ENCODE data around the gene C7orf33.
A peak's percentile ranks its signal among the peaks of the same experiment; 100 is the strongest.
"Not testable (repeated sequence)": the region's sequence is repeated elsewhere in the genome, so short reads cannot be mapped to it uniquely, and the experiment has no call there.

C7orf33 gene

GRCh38 chr7:148563583-148564274 is 26.8 kb upstream of the C7orf33 start:
- Histone ChIP-seq H3K36me3 (ENCODE audit: control insufficient read depth, insufficient read depth, low read length) (no peaks in the 10 kb centered on the region), H3K27me3 (replicated peaks; ENCODE audit: control insufficient read depth, insufficient read depth, low read length) (no peaks in the 10 kb centered on the region), H3K4me3 (replicated peaks; ENCODE audit: low read depth, low read length) (no peak overlapping the region)
- no peak for TF ChIP-seq CTCF (IDR thresholded peaks at IDR 0.05; ENCODE audit: insufficient read depth, low read length, poor library complexity, severe bottlenecking)
- peak; percentile 17 for DNase-seq (ENCODE audit: extremely low read depth, insufficient read length)

GRCh38 chr7:148564275-148564951 is 26.2 kb upstream of the C7orf33 start:
- H3K27me3 ChIP-seq (replicated peaks; ENCODE audit: control insufficient read depth, insufficient read depth, low read length); H3K4me3 ChIP-seq (replicated peaks; ENCODE audit: low read depth, low read length); H3K36me3 ChIP-seq (ENCODE audit: control insufficient read depth, insufficient read depth, low read length): not testable (repeated sequence)
- peak; percentile 20 for DNase-seq (ENCODE audit: extremely low read depth, insufficient read length)

GRCh38 chr7:148566736-148567135 is 23.8 kb upstream of the C7orf33 start:
- Histone ChIP-seq H3K4me3 (replicated peaks; ENCODE audit: low read depth, low read length) (no peak overlapping the region), H3K36me3 (ENCODE audit: control insufficient read depth, insufficient read depth, low read length) (no peaks in the 10 kb centered on the region), H3K27me3 (replicated peaks; ENCODE audit: control insufficient read depth, insufficient read depth, low read length) (no peaks in the 10 kb centered on the region)
- no peak for DNase-seq (ENCODE audit: extremely low read depth, insufficient read length)
- TF ChIP-seq CTCF (IDR thresholded peaks at IDR 0.05; ENCODE audit: insufficient read depth, low read length, poor library complexity, severe bottlenecking): no peak

GRCh38 chr7:148567524-148567923 is 23.0 kb upstream of the C7orf33 start:
- Histone ChIP-seq H3K27me3 (replicated peaks; ENCODE audit: control insufficient read depth, insufficient read depth, low read length) (no peaks in the 10 kb centered on the region), H3K36me3 (ENCODE audit: control insufficient read depth, insufficient read depth, low read length) (no peaks in the 10 kb centered on the region), H3K4me3 (replicated peaks; ENCODE audit: low read depth, low read length) (no peak overlapping the region)
- TF ChIP-seq CTCF (IDR thresholded peaks at IDR 0.05; ENCODE audit: insufficient read depth, low read length, poor library complexity, severe bottlenecking): no peak
- DNase-seq (ENCODE audit: extremely low read depth, insufficient read length): no peak

- no peak overlapping the region for H3K4me3 ChIP-seq (replicated peaks; ENCODE audit: low read depth, low read length)
- no peaks in the 10 kb centered on the region for H3K36me3 ChIP-seq (ENCODE audit: control insufficient read depth, insufficient read depth, low read length)
- DNase-seq (ENCODE audit: extremely low read depth, insufficient read length): no peak
- H3K27me3 ChIP-seq (replicated peaks; ENCODE audit: control insufficient read depth, insufficient read depth, low read length): no peaks in the 10 kb centered on the region
- TF ChIP-seq CTCF (IDR thresholded peaks at IDR 0.05; ENCODE audit: insufficient read depth, low read length, poor library complexity, severe bottlenecking): no peak
Measured at GRCh38 chr7:148570510-148570909, 20.1 kb upstream of the C7orf33 start.

- not testable (repeated sequence) for H3K27me3 ChIP-seq (replicated peaks; ENCODE audit: control insufficient read depth, insufficient read depth, low read length); DNase-seq (ENCODE audit: extremely low read depth, insufficient read length); H3K4me3 ChIP-seq (replicated peaks; ENCODE audit: low read depth, low read length); H3K36me3 ChIP-seq (ENCODE audit: control insufficient read depth, insufficient read depth, low read length)
Measured at GRCh38 chr7:148570973-148571372, 19.6 kb upstream of the C7orf33 start.

Measured in GM06990 (cell line).